Measurements from ENCODE around the gene ELP2. TPM values are rescaled to one million over a fixed set of nuclear protein-coding genes. Genes with fewer than 3 reads are reported as not detected.

Gene ELP2
- total and polyA plus RNA-seq, 2 of the 8 experiments (the other 6 are each of a cell fraction or from before 2014, with no cell fraction given): 55.8 to 165 TPM

GRCh38 chr18:36130883-36131653 lies 1.4 kb downstream of the ELP2 start:
- Histone ChIP-seq H3K4ac (replicated peaks; ENCODE audit: insufficient read length, low read depth, low read length) (no peak overlapping the region), H3K56ac (replicated peaks; ENCODE audit: insufficient read length, low read depth, low read length) (no peak overlapping the region), H2BK20ac (ENCODE audit: low read length) (no peak overlapping the region), H3K9me3 (ENCODE audit: insufficient read depth in 2 of 2, low read depth in 1 of 2, low read length in 1 of 2) (no peaks in the 10 kb centered on the region), H2BK5ac (ENCODE audit: low read depth, low read length) (no peak overlapping the region), H2AK5ac (ENCODE audit: low read depth, low read length) (no peak overlapping the region), H4K5ac (ENCODE audit: insufficient read length, low read depth, low read length) (no peak overlapping the region), H3K18ac (ENCODE audit: extremely low read depth, low read length) (no peak overlapping the region), H2BK120ac (replicated peaks; ENCODE audit: low read depth, low read length) (no peak overlapping the region), H2BK15ac (ENCODE audit: low read length) (no peak overlapping the region), H3K4me3 (ENCODE audit: extremely low read depth in 1 of 4, insufficient read depth in 2 of 4, low read depth in 3 of 4, low read length in 4 of 4) (peak overlapping the region; percentile 94 to 99 (median 95)), H3K36me3 (ENCODE audit: control insufficient read depth in 2 of 4, insufficient read depth in 4 of 4, low read length in 3 of 4) (peaks cover 0 to 24% (median 2%) of the 10 kb centered on the region in 4 experiments; a peak in 4 of 8 replicates), H4K8ac (ENCODE audit: extremely low read depth, insufficient read depth, low read length) (no peak overlapping the region), H3K79me1 (ENCODE audit: low read depth, low read length) (peaks cover 16% of the 10 kb centered on the region), H3K14ac (ENCODE audit: insufficient read length) (no peak overlapping the region), H3K23me2 (ENCODE audit: low read depth, low read length) (peaks cover 12% of the 10 kb centered on the region), H3K4me1 (replicated peaks in 1 of 4; ENCODE audit: control insufficient read depth in 3 of 4, insufficient read depth in 4 of 4, low read length in 3 of 4) (peaks cover 0 to 6% (median 3%) of the 10 kb centered on the region in 4 experiments; a peak in 3 of 7 replicates), H3K27me3 (replicated peaks in 1 of 4; ENCODE audit: control insufficient read depth in 3 of 4, extremely low read depth in 1 of 4, insufficient read depth in 3 of 4, low read length in 3 of 4) (0 out of 7 replicates have a peak, but pooled peaks cover 0 to 2% (median 0%) of the 10 kb centered on the region in 4 experiments), H2AFZ (ENCODE audit: low read length) (no peak overlapping the region), H3K4me2 (ENCODE audit: insufficient read depth in 1 of 2, low read depth in 2 of 2, low read length in 2 of 2) (peak overlapping the region; percentile 85 to 100), H3K79me2 (ENCODE audit: control insufficient read depth in 1 of 2, insufficient read depth in 2 of 2, low read length in 2 of 2) (peaks cover 35 to 84% of the 10 kb centered on the region in 2 experiments), H3K9ac (replicated peaks in 1 of 4; ENCODE audit: extremely low read depth in 1 of 4, low read depth in 3 of 4, low read length in 3 of 4) (peak overlapping the region in 1 of 4 experiments; percentile 19; a peak in 2 of 7 replicates), H3K23ac (ENCODE audit: insufficient read length) (no peak overlapping the region), H4K20me1 (replicated peaks in 1 of 2; ENCODE audit: control insufficient read depth in 1 of 2, insufficient read depth in 2 of 2, low read length in 2 of 2) (peaks cover 16 to 27% of the 10 kb centered on the region in 2 experiments), H4K91ac (replicated peaks; ENCODE audit: insufficient read length, low read length) (no peak overlapping the region), H3K27ac (ENCODE audit: low read depth, low read length) (no peak overlapping the region), H2BK12ac (ENCODE audit: low read depth, low read length) (no peak overlapping the region)
- no peak for DNase-seq (ENCODE audit: low read depth in 1 of 2, low spot score in 2 of 2)
- 93% methylated on average over 26 of the region's 26 CpGs; no CpG with 5 or more reads in 1 of the 2 experiments for WGBS, 2 experiments (ENCODE audit: extremely low coverage in 1 of 2, insufficient coverage in 1 of 2, insufficient read length in 1 of 2, insufficient replicate concordance in 2 of 2, low coverage in 1 of 2, low lambda C conversion rate in 2 of 2, missing lambda C conversion rate in 1 of 2)
- no peak for FAIRE-seq
- ChIA-PET POLR2A (ENCODE audit: partially characterized antibody) (interaction anchor here (0.6 to 2.1 kb wide), 5 partner anchors 13 to 669 kb away, joined by 3 to 7 read pairs (median 3); no protein-coding TSS in a partner anchor), CTCF (ENCODE audit: partially characterized antibody) (interaction anchor here (0.6 to 1.2 kb wide), 2 partner anchors 575 to 816 kb away, joined by 3 read pairs; no protein-coding TSS in a partner anchor)
- TF ChIP-seq RAD21 (IDR thresholded peaks at IDR 0.05 in 1 of 2, conservative IDR thresholded peaks at IDR 0.05 in 1 of 2; ENCODE audit: low read depth in 2 of 2, low read length in 2 of 2) (no peak), BCL11A (IDR thresholded peaks at IDR 0.05; ENCODE audit: low read depth in 2 of 2, low read length in 2 of 2) (no peak), YY1 (IDR thresholded peaks at IDR 0.05; ENCODE audit: low read depth, low read length) (no peak), TCF12 (IDR thresholded peaks at IDR 0.05; ENCODE audit: low read depth, low read length) (no peak), ATF2 (IDR thresholded peaks at IDR 0.05; ENCODE audit: low read length) (no peak), GTF2F1 (IDR thresholded peaks at IDR 0.05; ENCODE audit: borderline replicate concordance, low read depth, low read length) (no peak), ATF3 (IDR thresholded peaks at IDR 0.05; ENCODE audit: insufficient read depth, low read depth, low read length) (no peak), SIRT6 (IDR thresholded peaks at IDR 0.05; ENCODE audit: low read length) (no peak), FOSL1 (IDR thresholded peaks at IDR 0.05; ENCODE audit: insufficient read depth, low read depth, low read length) (no peak)
